Glutamatergic neuron (in vitro differentiated cells): ENCODE measurements around the gene CIB1. TPM values are rescaled to one million over a fixed set of nuclear protein-coding genes. Genes with fewer than 3 reads are reported as not detected.

Source experiments
- DNase-seq: peaks from one replicate; pipeline ENCODE4 v3.0.0; 2022
- H3K27ac Mint-ChIP-seq: one replicate; pipeline ENCODE4 v1.8.0; 2020; ENCODE audit warnings: mild to moderate bottlenecking, mixed read lengths, inconsistent platforms; ENCODE audit not compliant: unreplicated experiment
- H3K27me3 Mint-ChIP-seq: one replicate; pipeline ENCODE4 v1.8.0; 2020; ENCODE audit warnings: mild to moderate bottlenecking, moderate library complexity, mixed read lengths, inconsistent platforms; ENCODE audit not compliant: unreplicated experiment
- H3K36me3 Mint-ChIP-seq: one replicate; pipeline ENCODE4 v1.8.0; 2020; ENCODE audit warnings: mild to moderate bottlenecking, mixed read lengths, inconsistent platforms; ENCODE audit not compliant: unreplicated experiment
- H3K4me1 Mint-ChIP-seq: one replicate; pipeline ENCODE4 v1.8.0; 2020; ENCODE audit warnings: mild to moderate bottlenecking, low read depth, mixed read lengths, inconsistent platforms; ENCODE audit not compliant: unreplicated experiment
- H3K4me3 Mint-ChIP-seq: one replicate; pipeline ENCODE4 v1.8.0; 2020; ENCODE audit warnings: mild to moderate bottlenecking, mixed read lengths, inconsistent platforms; ENCODE audit not compliant: unreplicated experiment
- H3K9me3 Mint-ChIP-seq: one replicate; pipeline ENCODE4 v1.8.0; 2020; ENCODE audit warnings: mild to moderate bottlenecking, moderate library complexity, mixed read lengths, inconsistent platforms; ENCODE audit not compliant: unreplicated experiment
- CTCF ChIP-seq: fragments of 200-600 bp; sonication (generic); IDR thresholded peaks from one replicate; pipeline ENCODE4 v1.5.0; 2021; ENCODE audit not compliant: partially characterized antibody, unreplicated experiment
- total RNA-seq: library from RNA; stranded (reverse); fragmentation: NEBNext Ultra II Directional; extraction: Animal tissue kit (Norgen Biotek cat#: 25700); gene quantifications from one replicate; pipeline ENCODE4 v1.2.1, GENCODE V29; 2021; ENCODE audit not compliant: unreplicated experiment

The CIB1 gene
- total RNA-seq, 1 donor from 2014 or later, result 8.0 TPM

GRCh38 chr15:90194655-90195054 lies 39.1 kb downstream of the CIB1 start:
- no peak overlapping the region for H3K27ac Mint-ChIP-seq
- peaks cover 3% of the 10 kb centered on the region for H3K27me3 Mint-ChIP-seq
- no peak overlapping the region for H3K4me3 Mint-ChIP-seq
- H3K4me1 Mint-ChIP-seq, result peaks cover 10% of the 10 kb centered on the region
- H3K36me3 Mint-ChIP-seq, result no peaks in the 10 kb centered on the region
- DNase-seq, result no peak
- no peak for TF ChIP-seq CTCF
- H3K9me3 Mint-ChIP-seq, result peaks cover 7% of the 10 kb centered on the region

GRCh38 chr15:90192961-90193786 lies 40.6 kb downstream of the CIB1 start:
- DNase-seq, result no peak
- H3K4me1 Mint-ChIP-seq, result peaks cover 10% of the 10 kb centered on the region
- H3K27me3 Mint-ChIP-seq, result peaks cover 3% of the 10 kb centered on the region
- no peak for TF ChIP-seq CTCF
- H3K36me3 Mint-ChIP-seq, result no peaks in the 10 kb centered on the region
- H3K27ac Mint-ChIP-seq, result no peak overlapping the region
- no peak overlapping the region for H3K4me3 Mint-ChIP-seq
- H3K9me3 Mint-ChIP-seq, result peaks cover 6% of the 10 kb centered on the region

GRCh38 chr15:90191794-90192509 lies 41.8 kb downstream of the CIB1 start:
- Mint-ChIP-seq H3K27me3 (peaks cover 3% of the 10 kb centered on the region), H3K27ac (no peak overlapping the region), H3K9me3 (peaks cover 6% of the 10 kb centered on the region), H3K4me3 (no peak overlapping the region), H3K36me3 (no peaks in the 10 kb centered on the region), H3K4me1 (peaks cover 10% of the 10 kb centered on the region)
- TF ChIP-seq CTCF, result no peak
- DNase-seq, result no peak

- H3K27me3 Mint-ChIP-seq, result peaks cover 3% of the 10 kb centered on the region
- peaks cover 10% of the 10 kb centered on the region for H3K4me1 Mint-ChIP-seq
- no peak overlapping the region for H3K4me3 Mint-ChIP-seq
- no peak for DNase-seq
- no peak for TF ChIP-seq CTCF
- H3K27ac Mint-ChIP-seq, result no peak overlapping the region
- no peaks in the 10 kb centered on the region for H3K36me3 Mint-ChIP-seq
- H3K9me3 Mint-ChIP-seq, result peaks cover 4% of the 10 kb centered on the region
These were observed 42.4 kb downstream of the CIB1 start for GRCh38 chr15:90191344-90191687.

- no peak overlapping the region for H3K27ac Mint-ChIP-seq
These were observed 43.0 kb downstream of the CIB1 start for GRCh38 chr15:90190606-90191343.

More at GRCh38 chr15:90190606-90191343, 43.0 kb downstream of the CIB1 start:
- Mint-ChIP-seq H3K4me3 (no peak overlapping the region), H3K4me1 (peaks cover 10% of the 10 kb centered on the region), H3K36me3 (no peaks in the 10 kb centered on the region), H3K9me3 (peaks cover 4% of the 10 kb centered on the region), H3K27me3 (peaks cover 3% of the 10 kb centered on the region)
- TF ChIP-seq CTCF, result no peak
- DNase-seq, result no peak
